Measurements from ENCODE around the gene ATG14.

DNA sequence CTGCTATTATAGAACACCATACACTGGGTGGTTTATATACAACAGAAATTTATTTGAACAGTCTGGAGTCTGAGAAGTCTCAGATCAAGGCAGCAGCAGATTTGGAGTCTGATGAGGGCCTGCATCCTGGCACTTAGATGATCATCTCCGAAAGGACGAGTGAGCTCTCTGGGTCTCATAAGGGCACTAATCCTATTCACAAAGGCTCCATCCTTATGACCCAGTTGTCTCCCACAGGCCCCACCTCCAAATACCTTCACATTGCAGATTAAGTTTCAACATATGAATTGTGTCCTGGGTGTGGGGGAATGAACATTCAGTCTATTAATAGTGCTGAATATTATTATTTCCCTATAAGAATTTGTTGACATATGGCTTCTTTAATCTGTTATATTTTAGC is 86.8 kb downstream of the ATG14 start:
- TF ChIP-seq CTCF (conservative IDR thresholded peaks at IDR 0.05) (no peak), EZH2 (IDR thresholded peaks at IDR 0.05; ENCODE audit: low read depth) (no peak)
